HG03342 (cell line): ENCODE results near the gene CD248.
"Not testable (repeated sequence)": the region's sequence is repeated elsewhere in the genome, so short reads cannot be mapped to it uniquely, and the experiment has no call there.

Experiments
- ATAC-seq: cut with Tn5 transposase; IDR thresholded peaks from one replicate; pipeline ENCODE4 v1.9.1; 2021; ENCODE audit warnings: mild to moderate bottlenecking, moderate library complexity; ENCODE audit not compliant: unreplicated experiment

Gene CD248

GRCh38 chr11:66277064-66277463, 39.8 kb downstream of the CD248 start:
- not testable (repeated sequence) for ATAC-seq

DNA sequence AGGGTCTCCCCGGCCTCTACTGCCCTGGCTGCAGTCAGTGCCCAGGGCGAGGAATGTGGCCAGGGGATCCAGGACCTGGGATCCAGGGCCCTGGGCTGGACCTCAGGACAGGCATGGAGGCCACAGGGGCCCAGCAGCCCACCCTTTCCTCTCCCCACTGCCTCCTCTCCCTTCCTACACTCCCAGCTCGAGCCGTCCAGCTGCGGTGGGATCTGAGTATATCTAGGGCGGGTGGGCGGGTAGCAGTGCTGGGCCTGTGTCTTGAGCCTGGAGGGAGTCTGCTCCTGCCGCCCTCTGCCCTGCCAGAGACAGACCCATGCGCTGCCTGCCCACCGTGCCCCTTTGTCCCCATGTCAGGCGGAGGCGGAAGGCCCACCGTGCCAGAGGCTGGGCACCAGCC, 40.2 kb downstream of the CD248 start:
- not testable (repeated sequence) for ATAC-seq

DNA sequence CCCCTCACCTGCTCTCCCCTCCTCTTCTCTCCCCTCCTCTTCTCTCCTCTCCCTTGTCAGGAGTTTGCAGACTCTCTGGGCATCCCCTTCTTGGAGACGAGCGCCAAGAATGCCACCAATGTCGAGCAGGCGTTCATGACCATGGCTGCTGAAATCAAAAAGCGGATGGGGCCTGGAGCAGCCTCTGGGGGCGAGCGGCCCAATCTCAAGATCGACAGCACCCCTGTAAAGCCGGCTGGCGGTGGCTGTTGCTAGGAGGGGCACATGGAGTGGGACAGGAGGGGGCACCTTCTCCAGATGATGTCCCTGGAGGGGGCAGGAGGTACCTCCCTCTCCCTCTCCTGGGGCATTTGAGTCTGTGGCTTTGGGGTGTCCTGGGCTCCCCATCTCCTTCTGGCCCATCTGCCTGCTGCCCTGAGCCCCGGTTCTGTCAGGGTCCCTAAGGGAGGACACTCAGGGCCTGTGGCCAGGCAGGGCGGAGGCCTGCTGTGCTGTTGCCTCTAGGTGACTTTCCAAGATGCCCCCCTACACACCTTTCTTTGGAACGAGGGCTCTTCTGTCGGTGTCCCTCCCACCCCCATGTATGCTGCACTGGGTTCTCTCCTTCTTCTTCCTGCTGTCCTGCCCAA, 40.7 kb downstream of the CD248 start:
- ATAC-seq, result no peak

DNA sequence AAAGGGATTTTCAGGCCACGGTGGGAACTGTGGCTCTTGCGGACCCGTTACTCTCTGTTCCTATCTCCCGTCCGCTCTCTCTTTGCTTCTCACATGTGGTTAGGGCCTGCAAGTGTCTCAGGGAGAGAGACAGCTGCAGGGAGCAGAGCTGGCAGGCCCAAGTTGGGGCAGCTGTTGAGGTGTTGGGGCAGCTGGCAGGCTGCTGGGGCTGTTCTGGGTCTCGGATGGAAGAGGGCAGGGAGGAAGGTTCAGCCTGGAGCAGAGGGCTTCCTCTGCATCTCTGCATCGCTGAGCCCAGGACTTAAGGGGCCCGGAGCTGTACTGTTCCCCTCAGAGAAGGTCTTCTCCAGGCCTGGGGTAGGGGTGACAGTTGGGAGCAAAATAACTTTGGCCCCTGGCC, 41.4 kb downstream of the CD248 start:
- ATAC-seq, result no peak

- ATAC-seq, result no peak
Observed at GRCh38 chr11:66274219-66274618, 42.6 kb downstream of the CD248 start.

GRCh38 chr11:66272596-66272995, 44.2 kb downstream of the CD248 start:
- ATAC-seq, result no peak

- no peak for ATAC-seq
Observed at GRCh38 chr11:66271816-66272215, 45.0 kb downstream of the CD248 start.

GRCh38 chr11:66268952-66269905, 47.6 kb downstream of the CD248 start:
- ATAC-seq, result no peak

DNA sequence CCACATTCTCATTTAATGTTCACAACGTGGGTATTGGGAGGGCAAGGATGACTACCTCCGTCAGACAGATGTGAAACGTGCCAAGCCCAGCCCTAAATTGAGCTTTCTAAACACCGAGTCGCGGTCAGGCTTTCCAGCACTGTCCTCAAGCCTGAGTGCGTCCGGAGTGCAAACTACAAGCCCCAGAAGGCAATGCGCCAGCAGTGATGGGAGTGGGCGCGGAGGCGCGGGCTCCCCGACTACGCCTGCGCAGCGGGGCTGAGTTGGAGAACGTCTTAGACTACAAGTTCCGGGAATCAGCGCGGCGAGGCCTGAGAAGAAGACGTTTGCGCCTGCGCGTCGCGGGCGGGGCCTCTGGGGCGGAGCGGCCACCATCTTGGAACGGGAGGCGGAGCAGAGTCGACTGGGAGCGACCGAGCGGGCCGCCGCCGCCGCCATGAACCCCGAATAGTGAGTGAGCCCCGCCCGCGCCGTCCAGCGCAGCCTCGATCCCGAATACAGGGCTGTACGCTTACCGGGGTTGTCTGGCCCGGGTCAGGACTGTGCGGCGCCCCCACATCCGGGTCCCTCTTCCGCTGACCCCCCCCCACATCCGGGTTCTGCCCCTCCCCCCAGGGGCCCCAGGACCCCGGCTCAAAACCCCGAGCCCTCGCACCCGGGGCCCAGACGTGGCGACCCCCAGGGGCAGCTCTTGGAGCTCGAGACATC, 48.4 kb downstream of the CD248 start, which contains the start of gene RAB1B:
TSS of gene RAB1B (plus strand) at position 396 of the 708 bp plus-strand sequence. CDS start at position 437, 41 bp downstream.
- peak; percentile 72 for ATAC-seq

DNA sequence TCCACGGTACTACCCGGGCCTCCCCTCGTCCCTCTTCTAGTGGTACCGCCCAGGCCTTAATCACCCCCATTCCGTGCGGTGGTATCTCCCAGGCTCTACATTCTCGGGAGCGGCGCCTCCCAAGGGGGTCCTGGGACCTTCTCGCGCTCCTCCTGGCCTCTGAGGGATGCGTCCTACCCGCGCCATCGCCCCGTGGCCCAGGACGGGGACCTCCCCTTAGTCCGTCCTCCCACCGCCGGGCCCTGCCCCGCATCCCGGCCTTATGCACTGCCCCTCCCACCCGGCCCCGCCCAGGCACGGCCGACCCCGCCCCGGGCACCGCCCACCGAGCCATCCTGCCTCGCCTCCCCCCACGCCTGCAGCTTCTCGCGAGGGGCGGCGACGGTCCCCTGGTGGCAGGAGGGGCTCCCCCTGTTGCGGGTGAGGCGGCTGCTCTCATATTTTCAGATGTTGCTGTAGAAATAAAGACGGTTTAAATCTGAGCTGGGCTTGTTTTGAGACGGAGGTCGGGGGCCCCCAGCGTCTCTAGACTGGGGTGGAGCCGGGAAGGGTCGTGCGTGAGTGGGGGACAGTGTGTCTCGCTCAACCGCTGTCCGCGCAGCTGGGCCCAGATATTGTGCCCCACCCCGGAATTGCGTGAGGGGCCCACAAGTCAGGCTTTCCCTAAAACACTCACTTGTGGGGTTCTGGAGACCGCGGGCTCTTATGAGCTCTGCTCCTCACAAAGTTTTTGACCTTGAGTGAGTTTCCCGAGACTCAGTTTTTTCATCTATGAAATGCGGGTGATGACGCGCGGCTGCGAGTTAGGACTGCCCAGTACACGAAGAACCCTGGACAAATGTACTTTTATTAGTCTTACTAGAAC, 49.2 kb downstream of the CD248 start:
- peak; percentile 43 for ATAC-seq

DNA sequence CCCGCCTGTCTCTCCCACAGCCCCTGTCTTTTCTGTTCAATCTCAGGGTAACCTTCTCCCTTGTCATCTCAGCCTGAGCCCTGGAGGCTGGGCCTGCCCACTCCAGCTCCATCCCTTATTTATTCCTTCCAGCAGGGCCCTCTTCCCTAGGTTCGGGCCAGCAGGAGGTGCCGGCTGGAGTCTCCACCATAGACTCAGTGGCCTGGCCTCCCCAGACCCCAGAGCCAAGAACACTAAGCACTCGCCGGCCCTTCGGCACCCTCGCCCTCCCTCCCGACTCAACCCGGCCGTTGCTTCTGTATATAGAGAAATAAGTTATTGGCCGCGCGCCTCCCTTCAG, 49.8 kb downstream of the CD248 start:
- no peak for ATAC-seq

GRCh38 chr11:66266378-66267038, 50.3 kb downstream of the CD248 start:
- no peak for ATAC-seq

- ATAC-seq, result no peak
Observed at GRCh38 chr11:66265531-66266377, 51.1 kb downstream of the CD248 start.

- no peak for ATAC-seq
Observed at GRCh38 chr11:66264914-66265313, 51.9 kb downstream of the CD248 start.
